K562 (cell line): ENCODE results near the gene HAPLN2. TPM values are rescaled to one million over a fixed set of nuclear protein-coding genes. Genes with fewer than 3 reads are reported as not detected.

ENCODE experiments used
- ATF3 ChIP-seq, 2 experiments: fragments of 450-650 bp in 1 of 2; sonication (generic) in 1 of 2; formaldehyde crosslinking in 1 of 2; IDR thresholded peaks in 1 of 2; conservative IDR thresholded peaks in 1 of 2; 2 replicates each; pipeline versions ENCODE4 v1.6.1 to v1.8.1; 2016 to 2023; ENCODE audit warnings: mild to moderate bottlenecking in 2 of 2, moderate library complexity in 2 of 2, inconsistent platforms in 1 of 2, missing genetic modification reagents in 1 of 2
- EWSR1 ChIP-seq: fragments of 450-650 bp; IDR thresholded peaks from 2 replicates; pipeline ENCODE4 v1.6.1; 2018; ENCODE audit warnings: borderline replicate concordance, mild to moderate bottlenecking, low read depth, moderate library complexity; ENCODE audit not compliant: partially characterized antibody
- FOXK2 ChIP-seq, 2 experiments: fragments of 450-650 bp; IDR thresholded peaks in 1 of 2; conservative IDR thresholded peaks in 1 of 2; 2 replicates each; pipeline ENCODE4 v1.6.1; 2016; ENCODE audit warnings: low read depth in 2 of 2, mild to moderate bottlenecking in 1 of 2
- FOXP1 ChIP-seq: sonication (generic); formaldehyde crosslinking; IDR thresholded peaks from 2 replicates; pipeline ENCODE4 v1.8.0; 2022; ENCODE audit warnings: mild to moderate bottlenecking, missing genetic modification reagents
- KLF13 ChIP-seq: fragments of 450-650 bp; IDR thresholded peaks from 2 replicates; pipeline ENCODE4 v1.6.1; 2016; ENCODE audit warnings: missing genetic modification characterization, low read depth, mild to moderate bottlenecking, missing compliant biosample characterization, moderate library complexity, borderline replicate concordance
- MAZ ChIP-seq, 2 experiments: fragments of 450-650 bp in 1 of 2; sonication (generic) in 1 of 2; formaldehyde crosslinking; IDR thresholded peaks in 1 of 2; conservative IDR thresholded peaks in 1 of 2; 2 replicates each; pipeline versions ENCODE4 v1.4.0 to v1.5.0; 2020; ENCODE audit warnings: mild to moderate bottlenecking in 1 of 2, missing genetic modification reagents in 1 of 2
- NFE2L1 ChIP-seq: fragments of 450-650 bp; IDR thresholded peaks from 2 replicates; pipeline ENCODE4 v1.6.1; 2016; ENCODE audit warnings: missing genetic modification characterization, low read depth, mild to moderate bottlenecking, missing compliant biosample characterization, moderate library complexity, borderline replicate concordance
- NR1H2 ChIP-seq: sonication (generic); formaldehyde crosslinking; IDR thresholded peaks from 2 replicates; pipeline ENCODE4 v1.4.0; 2020; ENCODE audit warnings: mild to moderate bottlenecking, missing genetic modification reagents
- NR2F6 ChIP-seq: fragments of 450-650 bp; formaldehyde crosslinking; IDR thresholded peaks from 2 replicates; pipeline ENCODE4 v1.4.0; 2020; ENCODE audit warnings: mild to moderate bottlenecking
- PHF8 ChIP-seq: fragments of 200-600 bp; sonication (generic); IDR thresholded peaks from 2 replicates; pipeline ENCODE4 v1.6.1; 2012; ENCODE audit warnings: mixed run types, mild to moderate bottlenecking, inconsistent platforms, low read length, moderate library complexity, borderline replicate concordance
- RBBP5 ChIP-seq: fragments of 200-600 bp; sonication (generic); IDR thresholded peaks from 2 replicates; pipeline ENCODE4 v1.6.1; 2012; ENCODE audit warnings: borderline replicate concordance, mild to moderate bottlenecking, low read length, control low read depth, inconsistent platforms; ENCODE audit not compliant: insufficient read depth, poor library complexity, severe bottlenecking
- SIN3B ChIP-seq: fragments of 450-650 bp; IDR thresholded peaks from 2 replicates; pipeline ENCODE4 v1.6.1; 2017; ENCODE audit warnings: low read depth, mild to moderate bottlenecking, moderate library complexity
- SPI1 ChIP-seq: IDR thresholded peaks from 2 replicates; pipeline ENCODE4 v1.6.1; 2011; ENCODE audit warnings: low read depth, low read length, control low read depth, borderline replicate concordance
- SRF ChIP-seq, 2 experiments: fragments of 250-450, 450-650 bp in 1 of 2; sonication (Bioruptor Pico) in 1 of 2; sonication (generic) in 1 of 2; formaldehyde crosslinking; IDR thresholded peaks; 2 replicates each; pipeline versions ENCODE4 v1.5.0 to v1.5.1; 2020 to 2022; ENCODE audit warnings: mild to moderate bottlenecking in 1 of 2, missing genetic modification reagents in 1 of 2
- STAG1 ChIP-seq: sonication (generic); formaldehyde crosslinking; IDR thresholded peaks from 2 replicates; pipeline ENCODE4 v1.5.0; 2020; ENCODE audit warnings: missing genetic modification reagents, borderline replicate concordance
- TGIF2 ChIP-seq: sonication (generic); formaldehyde crosslinking; IDR thresholded peaks from 2 replicates; pipeline ENCODE4 v1.8.1; 2022; ENCODE audit warnings: mild to moderate bottlenecking, missing genetic modification reagents, moderate library complexity
- ZNF518B ChIP-seq: fragments of 250-450 bp; sonication (Bioruptor Pico); IDR thresholded peaks from 2 replicates; pipeline ENCODE4 v1.5.0; 2021; ENCODE audit warnings: mild to moderate bottlenecking, moderate library complexity
- polyA plus RNA-seq, 8 experiments: library from polyadenylated mRNA; depleted of rRNA in 4 of 8; stranded (reverse) in 5 of 8; unstranded in 3 of 8; fragments of >200 nt; fragmentation: Nextera tagmentation in 2 of 8; fragmentation: Illumina TruSeq in 1 of 8; extraction: Ambion mirVana in 2 of 8; extraction: Trizol in 1 of 8; gene quantifications; 2 replicates each; pipeline versions ENCODE4 v1.2.1 to v1.2.3, GENCODE V29; 2011 to 2014; ENCODE audit warnings: inconsistent platforms in 1 of 8, missing spikeins in 1 of 8
- total RNA-seq, 7 experiments: library from RNA; depleted of rRNA in 6 of 7; stranded (reverse); fragments of >200 nt in 6 of 7; fragmentation: Illumina TruSeq in 2 of 7; extraction: Trizol in 2 of 7; gene quantifications; 2 replicates each; pipeline versions ENCODE4 v1.2.1 to v1.2.3, GENCODE V29; 2011 to 2021; ENCODE audit warnings: low replicate concordance in 1 of 7
- TF ChIP-seq, protein P1 (sequence below): fragments of 250-450 bp; sonication (Bioruptor Pico); IDR thresholded peaks from 2 replicates; pipeline ENCODE4 v1.5.0; 2020; ENCODE audit warnings: mild to moderate bottlenecking, borderline replicate concordance

The HAPLN2 gene
- total and polyA plus RNA-seq, 9 of the 15 experiments (the other 6 are each of a cell fraction or from before 2014, with no cell fraction given), result 0.14 to 5.2 (median 3.8) TPM; not detected in 4

- TF ChIP-seq ATF3 (IDR thresholded peaks at IDR 0.05) (no peak), ATF3 (CRISPR knock-in tag; conservative IDR thresholded peaks at IDR 0.05) (no peak), FOXK2 (conservative IDR thresholded peaks at IDR 0.05 in 1 of 2, IDR thresholded peaks at IDR 0.05 in 1 of 2; ENCODE audit: low read depth in 2 of 2) (peak in 1 of 2 experiments; percentile 19; a peak in 1 of 4 replicates), SIN3B (peak; percentile 81), SPI1 (no peak), NR2F6 (CRISPR knock-in tag) (no peak), RBBP5 (peak; percentile 83), EWSR1 (no peak), NFE2L1 (tag) (no peak), KLF13 (0 out of 2 replicates have a peak, but pooled peaks have one; percentile 26), NR1H2 (0 out of 2 replicates have a peak, but pooled peaks have one; percentile 75), FOXP1 (CRISPR knock-in tag) (0 out of 2 replicates have a peak, but pooled peaks have one; percentile 41), STAG1 (CRISPR knock-in tag) (0 out of 2 replicates have a peak, but pooled peaks have one; percentile 16), MAZ (CRISPR knock-in tag; conservative IDR thresholded peaks at IDR 0.05 in 1 of 2, IDR thresholded peaks at IDR 0.05 in 1 of 2) (peak in 1 of 2 experiments; percentile 81; a peak in 3 of 4 replicates), PHF8 (peak; percentile 68; the same call in 1 of the 2 replicates), ZNF518B (CRISPR knock-in tag) (no peak), SRF (CRISPR knock-in tag; IDR thresholded peaks at IDR 0.05) (peak in 1 of 2 experiments; percentile 44; a peak in 1 of 4 replicates), TGIF2 (CRISPR knock-in tag) (no peak)
- TF ChIP-seq, protein P1, sequence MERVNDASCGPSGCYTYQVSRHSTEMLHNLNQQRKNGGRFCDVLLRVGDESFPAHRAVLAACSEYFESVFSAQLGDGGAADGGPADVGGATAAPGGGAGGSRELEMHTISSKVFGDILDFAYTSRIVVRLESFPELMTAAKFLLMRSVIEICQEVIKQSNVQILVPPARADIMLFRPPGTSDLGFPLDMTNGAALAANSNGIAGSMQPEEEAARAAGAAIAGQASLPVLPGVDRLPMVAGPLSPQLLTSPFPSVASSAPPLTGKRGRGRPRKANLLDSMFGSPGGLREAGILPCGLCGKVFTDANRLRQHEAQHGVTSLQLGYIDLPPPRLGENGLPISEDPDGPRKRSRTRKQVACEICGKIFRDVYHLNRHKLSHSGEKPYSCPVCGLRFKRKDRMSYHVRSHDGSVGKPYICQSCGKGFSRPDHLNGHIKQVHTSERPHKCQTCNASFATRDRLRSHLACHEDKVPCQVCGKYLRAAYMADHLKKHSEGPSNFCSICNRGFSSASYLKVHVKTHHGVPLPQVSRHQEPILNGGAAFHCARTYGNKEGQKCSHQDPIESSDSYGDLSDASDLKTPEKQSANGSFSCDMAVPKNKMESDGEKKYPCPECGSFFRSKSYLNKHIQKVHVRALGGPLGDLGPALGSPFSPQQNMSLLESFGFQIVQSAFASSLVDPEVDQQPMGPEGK (CRISPR knock-in tag), result no peak
These were observed 5.0 kb downstream of the HAPLN2 start (continued) for GRCh38 chr1:156623946-156624813.
